Duodenal mucosa (tissue), 2 donors: ENCODE measurements around the gene TKT.

Experiments used
- H3K27ac ChIP-seq: one replicate; pipeline ENCODE4 v1.7.0; 2013; ENCODE audit warnings: low read depth, low read length
- H3K27me3 ChIP-seq, 2 donors: one replicate each; pipeline ENCODE4 v1.7.0; 2013; ENCODE audit warnings: low read length in 2 of 2, control low read depth in 1 of 2; ENCODE audit not compliant: insufficient read depth in 2 of 2, control insufficient read depth in 1 of 2
- H3K36me3 ChIP-seq, 2 donors: one replicate each; pipeline ENCODE4 v1.7.0; 2013; ENCODE audit warnings: low read length in 2 of 2, control low read depth in 1 of 2; ENCODE audit not compliant: insufficient read depth in 2 of 2, control insufficient read depth in 1 of 2
- H3K4me1 ChIP-seq, 2 donors: one replicate each; pipeline ENCODE4 v1.7.0; 2013; ENCODE audit warnings: low read length in 2 of 2, control low read depth in 1 of 2; ENCODE audit not compliant: insufficient read depth in 2 of 2, control insufficient read depth in 1 of 2
- H3K4me3 ChIP-seq, 2 donors: one replicate each; pipeline ENCODE4 v1.7.0; 2013; ENCODE audit warnings: low read length in 2 of 2, low read depth in 1 of 2
- H3K9ac ChIP-seq, 2 donors: one replicate each; pipeline ENCODE4 v1.7.0; 2013; ENCODE audit warnings: low read length in 2 of 2, low read depth in 1 of 2
- H3K9me3 ChIP-seq, 2 donors: one replicate each; pipeline ENCODE4 v1.7.0; 2013; ENCODE audit warnings: low read length in 2 of 2, control low read depth in 1 of 2; ENCODE audit not compliant: control insufficient read depth in 1 of 2

Gene TKT

GRCh38 chr3:53198996-53199395 is 56.8 kb downstream of the TKT start:
- Histone ChIP-seq H3K27ac (no peak overlapping the region), H3K4me1 (peaks cover 0 to 8% of the 10 kb centered on the region in 2 donors), H3K27me3 (no peaks in the 10 kb centered on the region), H3K9me3 (no peaks in the 10 kb centered on the region), H3K4me3 (no peak overlapping the region), H3K9ac (no peak overlapping the region), H3K36me3 (no peaks in the 10 kb centered on the region)

- no peaks in the 10 kb centered on the region for H3K9me3 ChIP-seq
- no peak overlapping the region for H3K27ac ChIP-seq
- H3K4me3 ChIP-seq, result no peak overlapping the region
- no peak overlapping the region for H3K9ac ChIP-seq
- peaks cover 0 to 8% of the 10 kb centered on the region in 2 donors for H3K4me1 ChIP-seq
- H3K27me3 ChIP-seq, result no peaks in the 10 kb centered on the region
- H3K36me3 ChIP-seq, result peaks cover 0 to 2% of the 10 kb centered on the region in 2 donors
Observed at GRCh38 chr3:53198256-53198977, 57.4 kb downstream of the TKT start.

GRCh38 chr3:53196575-53197407 is 59.0 kb downstream of the TKT start:
- Histone ChIP-seq H3K9ac (no peak overlapping the region), H3K4me3 (no peak overlapping the region), H3K27me3 (no peaks in the 10 kb centered on the region), H3K27ac (no peak overlapping the region), H3K9me3 (no peaks in the 10 kb centered on the region), H3K4me1 (peaks cover 0 to 12% of the 10 kb centered on the region in 2 donors), H3K36me3 (peaks cover 5 to 10% of the 10 kb centered on the region in 2 donors)

- Histone ChIP-seq H3K9me3 (no peaks in the 10 kb centered on the region), H3K4me1 (peaks cover 0 to 14% of the 10 kb centered on the region in 2 donors), H3K4me3 (no peak overlapping the region), H3K27me3 (no peaks in the 10 kb centered on the region), H3K27ac (no peak overlapping the region), H3K36me3 (peaks cover 9 to 15% of the 10 kb centered on the region in 2 donors), H3K9ac (no peak overlapping the region)
Observed at GRCh38 chr3:53195602-53196574, 59.9 kb downstream of the TKT start.

GRCh38 chr3:53195066-53195450 is 60.8 kb downstream of the TKT start:
- H3K4me1 ChIP-seq, result peaks cover 0 to 15% of the 10 kb centered on the region in 2 donors

GRCh38 chr3:53194210-53195065 is 61.4 kb downstream of the TKT start:
- Histone ChIP-seq H3K9ac (no peak overlapping the region), H3K4me3 (no peak overlapping the region), H3K27ac (no peak overlapping the region), H3K9me3 (no peaks in the 10 kb centered on the region), H3K36me3 (peaks cover 18 to 30% of the 10 kb centered on the region in 2 donors), H3K27me3 (no peaks in the 10 kb centered on the region), H3K4me1 (peaks cover 0 to 21% of the 10 kb centered on the region in 2 donors)

More at GRCh38 chr3:53195066-53195450, 60.8 kb downstream of the TKT start:
- no peak overlapping the region for H3K4me3 ChIP-seq
- no peak overlapping the region for H3K9ac ChIP-seq
- no peak overlapping the region for H3K27ac ChIP-seq
- no peaks in the 10 kb centered on the region for H3K9me3 ChIP-seq
- peaks cover 12 to 23% of the 10 kb centered on the region in 2 donors for H3K36me3 ChIP-seq
- H3K27me3 ChIP-seq, result no peaks in the 10 kb centered on the region

- no peak overlapping the region for H3K27ac ChIP-seq
- no peaks in the 10 kb centered on the region for H3K9me3 ChIP-seq
- peaks cover 0 to 22% of the 10 kb centered on the region in 2 donors for H3K4me1 ChIP-seq
- H3K4me3 ChIP-seq, result no peak overlapping the region
- H3K36me3 ChIP-seq, result peaks cover 26 to 38% of the 10 kb centered on the region in 2 donors
- no peak overlapping the region for H3K9ac ChIP-seq
- no peaks in the 10 kb centered on the region for H3K27me3 ChIP-seq
Observed at GRCh38 chr3:53193466-53194209, 62.2 kb downstream of the TKT start.

GRCh38 chr3:53192608-53193007 is 63.2 kb downstream of the TKT start:
- H3K9me3 ChIP-seq, result no peaks in the 10 kb centered on the region
- peaks cover 31 to 43% of the 10 kb centered on the region in 2 donors for H3K36me3 ChIP-seq
- no peak overlapping the region for H3K27ac ChIP-seq
- H3K9ac ChIP-seq, result no peak overlapping the region
- no peak overlapping the region for H3K4me3 ChIP-seq
- H3K4me1 ChIP-seq, result peaks cover 2 to 22% of the 10 kb centered on the region in 2 donors
- no peaks in the 10 kb centered on the region for H3K27me3 ChIP-seq
